Measurements from ENCODE around the gene BCL6.

DNA sequence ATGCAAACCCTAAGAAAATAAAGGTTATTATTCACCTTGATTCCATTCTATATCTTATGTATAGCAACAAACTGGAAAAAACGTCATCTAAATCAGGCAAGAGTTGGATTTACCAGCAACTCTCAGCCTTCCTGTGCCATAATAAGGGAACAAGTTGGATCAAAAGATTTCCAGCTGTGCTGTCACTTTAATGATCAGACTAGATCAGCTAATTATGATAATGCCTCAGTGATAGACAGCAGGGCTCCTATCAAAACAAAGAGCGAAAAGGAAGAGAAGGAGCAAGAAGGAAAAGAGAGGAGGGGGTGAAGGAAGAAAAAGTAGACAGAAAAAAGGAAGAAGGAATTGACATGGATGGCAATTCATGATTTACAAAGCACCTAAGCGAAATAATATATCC, 36.7 kb upstream of the BCL6 start:
- TF ChIP-seq, protein P1, sequence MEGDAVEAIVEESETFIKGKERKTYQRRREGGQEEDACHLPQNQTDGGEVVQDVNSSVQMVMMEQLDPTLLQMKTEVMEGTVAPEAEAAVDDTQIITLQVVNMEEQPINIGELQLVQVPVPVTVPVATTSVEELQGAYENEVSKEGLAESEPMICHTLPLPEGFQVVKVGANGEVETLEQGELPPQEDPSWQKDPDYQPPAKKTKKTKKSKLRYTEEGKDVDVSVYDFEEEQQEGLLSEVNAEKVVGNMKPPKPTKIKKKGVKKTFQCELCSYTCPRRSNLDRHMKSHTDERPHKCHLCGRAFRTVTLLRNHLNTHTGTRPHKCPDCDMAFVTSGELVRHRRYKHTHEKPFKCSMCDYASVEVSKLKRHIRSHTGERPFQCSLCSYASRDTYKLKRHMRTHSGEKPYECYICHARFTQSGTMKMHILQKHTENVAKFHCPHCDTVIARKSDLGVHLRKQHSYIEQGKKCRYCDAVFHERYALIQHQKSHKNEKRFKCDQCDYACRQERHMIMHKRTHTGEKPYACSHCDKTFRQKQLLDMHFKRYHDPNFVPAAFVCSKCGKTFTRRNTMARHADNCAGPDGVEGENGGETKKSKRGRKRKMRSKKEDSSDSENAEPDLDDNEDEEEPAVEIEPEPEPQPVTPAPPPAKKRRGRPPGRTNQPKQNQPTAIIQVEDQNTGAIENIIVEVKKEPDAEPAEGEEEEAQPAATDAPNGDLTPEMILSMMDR (IDR thresholded peaks at IDR 0.05) = no peak
- TF ChIP-seq EZH2 (IDR thresholded peaks at IDR 0.05; ENCODE audit: borderline replicate concordance, insufficient read depth, low read depth, low read length, poor library complexity, severe bottlenecking) = no peak
